HG02870 (cell line): ENCODE data around the gene UBALD1.
A peak's percentile ranks its signal among the peaks of the same experiment; 100 is the strongest.

ENCODE experiments used
- ATAC-seq: cut with Tn5 transposase; IDR thresholded peaks from one replicate; pipeline ENCODE4 v1.9.1; 2021; ENCODE audit warnings: mild to moderate bottlenecking, moderate library complexity; ENCODE audit not compliant: unreplicated experiment

UBALD1 gene

GRCh38 chr16:4616047-4616811, 1.5 kb upstream of the UBALD1 start:
- ATAC-seq: peak; percentile 79

- no peak for ATAC-seq
Measured at GRCh38 chr16:4615384-4616046, 827 bp upstream of the UBALD1 start.

GRCh38 chr16:4613636-4614570, 785 bp downstream of the UBALD1 start:
- no peak for ATAC-seq

- ATAC-seq: no peak
Measured at GRCh38 chr16:4612977-4613635, 1.6 kb downstream of the UBALD1 start.

GRCh38 chr16:4612474-4612931, 2.2 kb downstream of the UBALD1 start:
- no peak for ATAC-seq

- ATAC-seq: no peak
Measured at GRCh38 chr16:4611337-4612021, 3.2 kb downstream of the UBALD1 start.

GRCh38 chr16:4610011-4611005, 4.4 kb downstream of the UBALD1 start:
- no peak for ATAC-seq

- ATAC-seq: no peak
Measured at GRCh38 chr16:4609200-4610010, 5.3 kb downstream of the UBALD1 start.

GRCh38 chr16:4608704-4608980, 6.0 kb downstream of the UBALD1 start:
- no peak for ATAC-seq

GRCh38 chr16:4607841-4608703, 6.6 kb downstream of the UBALD1 start:
- no peak for ATAC-seq

GRCh38 chr16:4606354-4606753, 8.3 kb downstream of the UBALD1 start:
- ATAC-seq: no peak

- no peak for ATAC-seq
Measured at GRCh38 chr16:4604401-4604800, 10.3 kb downstream of the UBALD1 start.

- no peak for ATAC-seq
Measured at GRCh38 chr16:4603624-4604170, 11.0 kb downstream of the UBALD1 start.

- ATAC-seq: no peak
Measured at GRCh38 chr16:4602331-4602730, 12.4 kb downstream of the UBALD1 start.

GRCh38 chr16:4601864-4602186, 12.9 kb downstream of the UBALD1 start:
- no peak for ATAC-seq

GRCh38 chr16:4601036-4601863, 13.4 kb downstream of the UBALD1 start:
- ATAC-seq: no peak
